Kidney (tissue), 14 donors: ENCODE data around the gene ATG13. TPM values are rescaled to one million over a fixed set of nuclear protein-coding genes. Genes with fewer than 3 reads are reported as not detected.

Source experiments
- DNase-seq, 5 donors: peaks; one replicate each; pipeline ENCODE4 v3.0.0-alpha.2; 2013 to 2020
- FAIRE-seq: peaks from 2 replicates; lab custom pipeline; 2012; peaks lifted over from hg19 to GRCh38; lab: Jason Lieb, UNC
- H3K27ac ChIP-seq, 2 donors: one replicate each; pipeline ENCODE4 v1.7.0; 2013; ENCODE audit warnings: low read depth in 2 of 2, low read length in 2 of 2, inconsistent platforms in 1 of 2
- H3K27me3 ChIP-seq: one replicate; pipeline ENCODE4 v1.7.1; 2013; ENCODE audit warnings: low read length, inconsistent platforms; ENCODE audit not compliant: control insufficient read depth, insufficient read depth
- H3K36me3 ChIP-seq, 3 donors: one replicate each; pipeline versions ENCODE4 v1.7.0 to v1.7.1; 2013; ENCODE audit warnings: low read length in 3 of 3, control low read depth in 1 of 3, inconsistent platforms in 1 of 3; ENCODE audit not compliant: insufficient read depth in 3 of 3, control insufficient read depth in 2 of 3
- H3K4me1 ChIP-seq, 3 donors: one replicate each; pipeline versions ENCODE4 v1.7.0 to v1.7.1; 2013; ENCODE audit warnings: low read length in 3 of 3, inconsistent platforms in 1 of 3, low read depth in 1 of 3; ENCODE audit not compliant: control insufficient read depth in 2 of 3, insufficient read depth in 2 of 3
- H3K4me3 ChIP-seq, 3 donors: one replicate each; pipeline versions ENCODE4 v1.7.0 to v1.8.1; 2013; ENCODE audit warnings: low read length in 3 of 3, control low read depth in 1 of 3, inconsistent platforms in 1 of 3
- H3K9ac ChIP-seq, 3 donors: one replicate each; pipeline versions ENCODE4 v1.7.0 to v1.7.1; 2013; ENCODE audit warnings: low read length in 3 of 3, control low read depth in 1 of 3, inconsistent platforms in 1 of 3
- H3K9me3 ChIP-seq, 3 donors: one replicate each; pipeline versions ENCODE4 v1.7.0 to v1.7.1; 2013; ENCODE audit warnings: low read length in 3 of 3, control low read depth in 1 of 3, inconsistent platforms in 1 of 3; ENCODE audit not compliant: control insufficient read depth in 2 of 3, insufficient read depth in 1 of 3
- intact Hi-C: fragments of 100-400 bp; cut with DNase I; formaldehyde crosslinking; loops from one replicate; pipeline ENCODE4 v1.11.1; 2022
- polyA plus RNA-seq: library from polyadenylated mRNA; stranded (reverse); fragments of 350-450 nt; fragmentation: Illumina TruSeq; extraction: RNeasy Lipid Tissue Mini Kit (QIAGEN cat#74804); gene quantifications from one replicate; pipeline ENCODE4 v1.2.3, GENCODE V29; 2014; ENCODE audit warnings: low read depth, low replicate concordance; ENCODE audit not compliant: insufficient read depth
- total RNA-seq: library from RNA; stranded (reverse); fragmentation: NEBNext Ultra II Directional; extraction: Animal tissue kit (Norgen Biotek cat#: 25700); gene quantifications from one replicate; pipeline ENCODE4 v1.2.1, GENCODE V29; 2021
- TF ChIP-seq, protein P1 (sequence below): IDR thresholded peaks from 3 replicates; pipeline ENCODE4 v1.5.1; 2012; ENCODE audit warnings: mild to moderate bottlenecking, moderate library complexity, borderline replicate concordance; ENCODE audit not compliant: insufficient read depth; ENCODE audit errors: extremely low read depth
- donor health status: control.
- donor health status: control.
- donor health status: control.
- donor health status: control.
- donor health status: control.
- donor health status: DM: yes; HTN: yes; CAD: no.
- donor health status: Normal renal cell carcinoma (clear cell type).

The ATG13 gene
- total and polyA plus RNA-seq, 2 donors from 2014 or later = 40.1 to 73.5 TPM

DNA sequence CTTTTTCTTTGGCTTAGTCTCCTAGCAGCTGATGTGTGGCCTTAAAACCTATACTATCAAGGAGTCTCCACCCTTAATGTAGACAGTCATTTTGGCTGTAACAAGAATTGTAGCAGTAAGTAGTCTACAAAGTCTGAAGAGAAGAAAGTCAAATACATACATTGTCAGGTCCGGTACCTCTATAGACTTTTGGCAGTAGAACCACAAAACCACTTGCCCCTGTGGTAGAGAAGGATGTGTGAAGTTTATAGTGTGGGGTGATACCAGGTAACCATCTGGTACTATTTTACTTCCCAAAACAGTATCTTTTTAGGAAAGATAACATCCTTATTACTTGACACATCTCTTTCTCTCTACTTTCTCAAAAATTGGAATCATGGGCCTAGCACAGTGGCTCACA, 15.1 kb downstream of the ATG13 start:
- DNase-seq (no peak), FAIRE-seq (no peak)
- Histone ChIP-seq H3K4me3 (no peak overlapping the region), H3K9me3 (no peaks in the 10 kb centered on the region), H3K9ac (no peak overlapping the region), H3K27me3 (no peaks in the 10 kb centered on the region), H3K27ac (no peak overlapping the region), H3K36me3 (peaks cover 2 to 14% (median 9%) of the 10 kb centered on the region in 3 donors), H3K4me1 (no peaks in the 10 kb centered on the region)
- TF ChIP-seq, protein P1, sequence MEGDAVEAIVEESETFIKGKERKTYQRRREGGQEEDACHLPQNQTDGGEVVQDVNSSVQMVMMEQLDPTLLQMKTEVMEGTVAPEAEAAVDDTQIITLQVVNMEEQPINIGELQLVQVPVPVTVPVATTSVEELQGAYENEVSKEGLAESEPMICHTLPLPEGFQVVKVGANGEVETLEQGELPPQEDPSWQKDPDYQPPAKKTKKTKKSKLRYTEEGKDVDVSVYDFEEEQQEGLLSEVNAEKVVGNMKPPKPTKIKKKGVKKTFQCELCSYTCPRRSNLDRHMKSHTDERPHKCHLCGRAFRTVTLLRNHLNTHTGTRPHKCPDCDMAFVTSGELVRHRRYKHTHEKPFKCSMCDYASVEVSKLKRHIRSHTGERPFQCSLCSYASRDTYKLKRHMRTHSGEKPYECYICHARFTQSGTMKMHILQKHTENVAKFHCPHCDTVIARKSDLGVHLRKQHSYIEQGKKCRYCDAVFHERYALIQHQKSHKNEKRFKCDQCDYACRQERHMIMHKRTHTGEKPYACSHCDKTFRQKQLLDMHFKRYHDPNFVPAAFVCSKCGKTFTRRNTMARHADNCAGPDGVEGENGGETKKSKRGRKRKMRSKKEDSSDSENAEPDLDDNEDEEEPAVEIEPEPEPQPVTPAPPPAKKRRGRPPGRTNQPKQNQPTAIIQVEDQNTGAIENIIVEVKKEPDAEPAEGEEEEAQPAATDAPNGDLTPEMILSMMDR = no peak
- intact Hi-C loops = no loop called here

DNA sequence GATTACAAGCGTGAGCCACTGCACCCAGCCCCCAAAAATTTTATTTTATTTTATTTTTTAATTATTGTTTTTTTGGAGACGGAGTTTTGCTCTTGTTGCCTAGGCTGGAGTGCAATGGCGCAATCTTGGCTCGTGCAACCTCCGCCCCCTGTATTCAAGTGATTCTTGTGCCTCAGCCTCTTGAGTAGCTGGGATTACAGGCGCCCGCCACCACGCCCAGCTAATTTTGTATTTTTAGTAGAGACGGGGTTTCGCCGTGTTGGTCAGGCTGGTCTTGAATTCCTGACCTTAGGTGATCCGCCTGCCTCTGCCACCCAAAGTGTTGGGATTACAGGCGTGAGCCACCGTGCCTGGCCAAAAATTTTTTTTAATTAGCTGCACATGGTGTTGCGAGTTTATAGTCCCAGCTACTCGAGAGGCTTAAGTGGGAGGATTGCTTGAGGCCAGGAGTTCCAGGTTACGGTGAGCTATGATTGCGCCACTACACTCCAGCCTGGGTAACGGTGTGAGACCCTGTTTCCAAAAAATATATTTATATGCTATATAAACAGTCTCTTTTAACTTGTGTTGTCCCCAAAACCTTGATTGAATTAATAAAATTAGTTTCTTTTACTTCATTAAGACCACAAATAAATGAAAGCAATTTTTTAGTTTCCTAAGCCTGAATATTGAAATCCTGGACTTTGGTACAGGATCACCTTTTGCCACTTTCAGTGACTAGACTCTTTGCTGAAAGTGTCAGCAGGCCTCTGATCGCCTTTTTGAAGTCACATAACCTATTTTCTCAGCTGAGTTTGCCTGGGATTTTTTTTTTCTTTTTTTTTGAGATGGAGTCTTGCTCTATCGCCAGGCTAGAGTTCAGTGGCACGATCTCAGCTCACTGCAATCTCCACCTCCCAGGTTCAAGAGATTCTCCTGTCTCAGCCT, 16.2 kb downstream of the ATG13 start:
- Histone ChIP-seq H3K9ac (no peak overlapping the region), H3K4me3 (no peak overlapping the region), H3K27ac (no peak overlapping the region), H3K9me3 (no peaks in the 10 kb centered on the region), H3K36me3 (peaks cover 2 to 14% (median 9%) of the 10 kb centered on the region in 3 donors), H3K4me1 (no peaks in the 10 kb centered on the region), H3K27me3 (no peaks in the 10 kb centered on the region)
- intact Hi-C loops = no loop called here
- TF ChIP-seq, protein P1 = no peak
- DNase-seq = no peak
- no peak for FAIRE-seq

DNA sequence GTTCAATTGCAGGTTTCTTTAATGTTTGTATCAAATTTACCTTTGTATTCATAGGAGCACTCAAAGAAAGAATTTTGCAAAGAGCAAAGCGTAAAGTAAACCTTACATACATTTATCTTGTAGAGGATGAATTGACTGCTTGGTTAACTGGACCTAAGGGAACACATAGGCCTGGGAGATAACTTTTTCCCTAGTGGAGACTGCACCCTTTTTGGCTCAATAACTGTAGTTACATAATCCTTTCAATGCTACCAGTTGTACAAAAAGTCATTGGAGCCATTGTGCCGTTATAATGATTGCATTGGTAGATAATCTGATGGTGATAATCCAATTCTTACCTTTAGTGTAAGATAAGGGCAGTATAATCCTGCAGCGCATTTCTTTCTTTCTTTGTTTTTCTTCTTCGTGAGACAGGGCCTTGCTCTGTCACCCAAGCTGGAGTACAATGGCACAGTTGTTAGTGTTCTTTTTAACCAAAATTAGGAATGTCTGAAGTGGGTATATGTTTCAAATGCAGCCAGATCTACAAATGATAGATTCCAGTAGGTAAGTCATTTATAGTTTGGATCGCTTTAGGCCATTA, 18.3 kb downstream of the ATG13 start:
- H3K4me3 ChIP-seq = no peak overlapping the region
- no peak overlapping the region for H3K9ac ChIP-seq
- DNase-seq = no peak
- H3K4me1 ChIP-seq = peaks cover 0 to 7% (median 0%) of the 10 kb centered on the region in 3 donors
- TF ChIP-seq, protein P1 = no peak
- no peak for FAIRE-seq
- H3K36me3 ChIP-seq = peaks cover 3 to 9% (median 9%) of the 10 kb centered on the region in 3 donors
- H3K27me3 ChIP-seq = no peaks in the 10 kb centered on the region
- intact Hi-C loops = no loop called here
- no peak overlapping the region for H3K27ac ChIP-seq
- H3K9me3 ChIP-seq = no peaks in the 10 kb centered on the region
